PC-9 (cell line): ENCODE measurements around the gene NUDT6. TPM values are rescaled to one million over a fixed set of nuclear protein-coding genes. Genes with fewer than 3 reads are reported as not detected.
"Not testable (repeated sequence)": the region's sequence is repeated elsewhere in the genome, so short reads cannot be mapped to it uniquely, and the experiment has no call there.

ENCODE experiments used
- BruUV-seq: library from RNA; stranded (reverse); fragments of 400-500 nt; replicated peaks from 2 replicates; lab custom pipeline; 2021; lab: Mats Ljungman, UMichigan
- CTCF ChIA-PET: fragments of 300-600 bp; sonication (Branson Sonifier 250); formaldehyde crosslinking; loops from one replicate; lab custom pipeline; 2022; ENCODE audit warnings: antibody characterized with exemption; lab: Charles Lee
- POLR2A ChIA-PET: fragments of 300-600 bp; sonication (Branson Sonifier 250); formaldehyde crosslinking; loops from one replicate; lab custom pipeline; 2022; ENCODE audit warnings: antibody characterized with exemption; ENCODE audit not compliant: unreplicated experiment; lab: Charles Lee
- DNase-seq, 2 experiments: peaks; one replicate each; pipeline versions ENCODE4 v3.0.0 to v3.0.0-alpha.2; 2015 to 2022; ENCODE audit warnings: mixed read lengths in 1 of 2
- H2AFZ ChIP-seq: fragments of 200-600 bp; sonication (generic); 2 replicates; pipeline ENCODE4 v1.8.1; 2017; ENCODE audit warnings: antibody characterized with exemption
- H3F3A ChIP-seq: fragments of 200-600 bp; sonication (generic); 2 replicates; pipeline ENCODE4 v1.8.1; 2017; ENCODE audit warnings: antibody characterized with exemption, mild to moderate bottlenecking, low read depth; ENCODE audit not compliant: insufficient read depth
- H3K27ac ChIP-seq: fragments of 200-600 bp; sonication (generic); 2 replicates; pipeline ENCODE4 v1.6.1; 2016; ENCODE audit warnings: mixed run types
- H3K27me3 ChIP-seq: fragments of 200-600 bp; sonication (generic); 2 replicates; pipeline ENCODE4 v1.6.1; 2016; ENCODE audit warnings: low read depth, mixed run types; ENCODE audit not compliant: insufficient read depth
- H3K36me3 ChIP-seq: fragments of 200-600 bp; sonication (generic); 2 replicates; pipeline ENCODE4 v1.6.1; 2016; ENCODE audit warnings: low read depth, mixed run types
- H3K4me1 ChIP-seq: fragments of 200-600 bp; sonication (generic); replicated peaks from 2 replicates; pipeline ENCODE4 v1.6.1; 2016; ENCODE audit warnings: mixed run types; ENCODE audit not compliant: insufficient read depth
- H3K4me2 ChIP-seq: fragments of 200-600 bp; sonication (generic); 2 replicates; pipeline ENCODE4 v1.6.1; 2017; ENCODE audit warnings: mixed run types
- H3K4me3 ChIP-seq: fragments of 200-600 bp; sonication (generic); 2 replicates; pipeline ENCODE4 v1.6.1; 2016; ENCODE audit warnings: mixed run types
- H3K79me2 ChIP-seq: fragments of 200-600 bp; sonication (generic); 2 replicates; pipeline ENCODE4 v1.6.1; 2017; ENCODE audit warnings: low read depth, mixed run types
- H3K9me2 ChIP-seq: fragments of 200-600 bp; sonication (generic); 2 replicates; pipeline ENCODE4 v1.8.1; 2017; ENCODE audit warnings: mild to moderate bottlenecking; ENCODE audit not compliant: insufficient read depth
- H3K9me3 ChIP-seq: fragments of 200-600 bp; sonication (generic); 2 replicates; pipeline ENCODE4 v1.8.1; 2016; ENCODE audit warnings: low read depth; ENCODE audit not compliant: insufficient read depth
- H4K20me1 ChIP-seq: fragments of 200-600 bp; sonication (generic); 2 replicates; pipeline ENCODE4 v1.8.1; 2017; ENCODE audit not compliant: insufficient read depth
- CTCF ChIP-seq: fragments of 200-600 bp; sonication (generic); conservative IDR thresholded peaks from 2 replicates; pipeline ENCODE4 v1.6.1; 2017; ENCODE audit warnings: mixed run types, antibody characterized with exemption, mild to moderate bottlenecking, moderate library complexity
- EZH2 ChIP-seq: fragments of 200-600 bp; sonication (generic); IDR thresholded peaks from 2 replicates; pipeline ENCODE4 v1.8.0; 2017; ENCODE audit warnings: antibody characterized with exemption, low read depth
- intact Hi-C: fragments of 100-400 bp; cut with micrococcal nuclease; formaldehyde crosslinking; loops from one replicate; pipeline ENCODE4 v1.10.0; 2022; ENCODE audit not compliant: unreplicated experiment
- total RNA-seq: library from RNA; stranded (reverse); gene quantifications from 2 replicates; pipeline ENCODE4 v1.2.3, GENCODE V29; 2021

Gene NUDT6
- total RNA-seq, 1 experiment from 2014 or later, result 13.8 TPM

- Histone ChIP-seq H3F3A (no peaks in the 10 kb centered on the region), H3K4me1 (no peaks in the 10 kb centered on the region), H4K20me1 (no peaks in the 10 kb centered on the region), H3K4me3 (no peak overlapping the region), H2AFZ (no peak overlapping the region), H3K9me2 (peaks cover 6% of the 10 kb centered on the region; the same call in 1 of the 2 replicates), H3K79me2 (no peaks in the 10 kb centered on the region), H3K27me3 (no peaks in the 10 kb centered on the region), H3K27ac (no peak overlapping the region), H3K9me3 (no peaks in the 10 kb centered on the region; the same call in 1 of the 2 replicates), H3K36me3 (no peaks in the 10 kb centered on the region), H3K4me2 (no peak overlapping the region)
- intact Hi-C loops, result no loop called here
- POLR2A ChIA-PET, result no interaction called here
- BruUV-seq, result no TSS peak
- no peak for DNase-seq
- CTCF ChIA-PET, result no interaction called here
- TF ChIP-seq EZH2 (no peak), CTCF (no peak)
These were observed 74.5 kb downstream of the NUDT6 start for GRCh38 chr4:122847931-122848330.

- POLR2A ChIA-PET, result no interaction called here
- Histone ChIP-seq H3K4me1 (no peaks in the 10 kb centered on the region), H3K79me2 (no peaks in the 10 kb centered on the region), H3K4me2 (no peak overlapping the region), H3K36me3 (no peaks in the 10 kb centered on the region), H3F3A (no peaks in the 10 kb centered on the region), H2AFZ (no peak overlapping the region), H3K27me3 (no peaks in the 10 kb centered on the region), H4K20me1 (no peaks in the 10 kb centered on the region), H3K4me3 (no peak overlapping the region), H3K27ac (no peak overlapping the region), H3K9me2 (peaks cover 6% of the 10 kb centered on the region; the same call in 1 of the 2 replicates), H3K9me3 (no peaks in the 10 kb centered on the region; the same call in 1 of the 2 replicates)
- BruUV-seq, result no TSS peak
- intact Hi-C loops, result no loop called here
- no peak for DNase-seq
- TF ChIP-seq EZH2 (no peak), CTCF (no peak)
- CTCF ChIA-PET, result no interaction called here
These were observed 76.6 kb downstream of the NUDT6 start for GRCh38 chr4:122845760-122846159.

GRCh38 chr4:122845066-122845465, 77.3 kb downstream of the NUDT6 start:
- CTCF ChIA-PET, result no interaction called here
- intact Hi-C loops, result no loop called here
- H3K27ac ChIP-seq, result no peak overlapping the region
- H3F3A ChIP-seq, result no peaks in the 10 kb centered on the region
- no peaks in the 10 kb centered on the region for H4K20me1 ChIP-seq
- H3K4me3 ChIP-seq, result no peak overlapping the region
- DNase-seq, result no peak
- POLR2A ChIA-PET, result no interaction called here
- 0 out of 2 replicates have a peak, but pooled peaks cover 6% of the 10 kb centered on the region for H3K9me2 ChIP-seq
- no peaks in the 10 kb centered on the region for H3K79me2 ChIP-seq
- no peaks in the 10 kb centered on the region; the same call in 1 of the 2 replicates for H3K9me3 ChIP-seq
- no peaks in the 10 kb centered on the region for H3K36me3 ChIP-seq
- H3K4me2 ChIP-seq, result no peak overlapping the region
- no TSS peak for BruUV-seq
- no peaks in the 10 kb centered on the region for H3K4me1 ChIP-seq
- H2AFZ ChIP-seq, result no peak overlapping the region
- TF ChIP-seq CTCF (no peak), EZH2 (no peak)
- no peaks in the 10 kb centered on the region for H3K27me3 ChIP-seq

DNA sequence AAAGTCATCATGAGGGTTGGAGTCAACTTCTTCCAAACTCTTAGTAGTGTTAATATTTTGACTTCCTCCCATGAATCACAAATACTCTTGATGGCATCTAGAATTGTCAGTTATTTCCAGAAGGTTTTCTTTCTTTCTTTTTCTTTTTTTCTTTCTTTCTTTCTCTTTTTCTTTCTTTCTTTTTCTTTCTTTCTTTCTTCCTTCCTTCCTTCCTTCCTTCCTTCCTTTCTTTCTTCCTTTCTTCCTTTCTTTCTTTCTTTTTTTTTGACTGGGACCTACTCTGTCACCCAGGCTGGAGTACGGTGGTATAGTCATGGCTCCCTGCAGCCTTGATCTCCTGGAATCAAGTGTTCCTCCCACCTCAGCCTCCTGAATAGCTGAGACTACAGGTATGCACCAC, 78.0 kb downstream of the NUDT6 start:
- H3K9me2 ChIP-seq, H3K27me3 ChIP-seq, H3K9me3 ChIP-seq, BruUV-seq, H3K4me2 ChIP-seq, H3K79me2 ChIP-seq, H4K20me1 ChIP-seq, DNase-seq, H3K27ac ChIP-seq, H3F3A ChIP-seq, intact Hi-C loops, H2AFZ ChIP-seq, H3K4me3 ChIP-seq, H3K36me3 ChIP-seq, H3K4me1 ChIP-seq, CTCF ChIA-PET: not testable (repeated sequence)
- POLR2A ChIA-PET, result interaction anchor here (0.5 kb wide), 1 partner anchor 143 kb away, joined by 3 read pairs; no protein-coding TSS in a partner anchor
